HuH-7.5 (cell line): ENCODE measurements around the gene KLHL30.
"Not testable (repeated sequence)": the region's sequence is repeated elsewhere in the genome, so short reads cannot be mapped to it uniquely, and the experiment has no call there.

Experiments
- DNase-seq: peaks from one replicate; pipeline ENCODE4 v3.0.0; 2011; ENCODE audit warnings: low spot score

KLHL30 gene

DNA sequence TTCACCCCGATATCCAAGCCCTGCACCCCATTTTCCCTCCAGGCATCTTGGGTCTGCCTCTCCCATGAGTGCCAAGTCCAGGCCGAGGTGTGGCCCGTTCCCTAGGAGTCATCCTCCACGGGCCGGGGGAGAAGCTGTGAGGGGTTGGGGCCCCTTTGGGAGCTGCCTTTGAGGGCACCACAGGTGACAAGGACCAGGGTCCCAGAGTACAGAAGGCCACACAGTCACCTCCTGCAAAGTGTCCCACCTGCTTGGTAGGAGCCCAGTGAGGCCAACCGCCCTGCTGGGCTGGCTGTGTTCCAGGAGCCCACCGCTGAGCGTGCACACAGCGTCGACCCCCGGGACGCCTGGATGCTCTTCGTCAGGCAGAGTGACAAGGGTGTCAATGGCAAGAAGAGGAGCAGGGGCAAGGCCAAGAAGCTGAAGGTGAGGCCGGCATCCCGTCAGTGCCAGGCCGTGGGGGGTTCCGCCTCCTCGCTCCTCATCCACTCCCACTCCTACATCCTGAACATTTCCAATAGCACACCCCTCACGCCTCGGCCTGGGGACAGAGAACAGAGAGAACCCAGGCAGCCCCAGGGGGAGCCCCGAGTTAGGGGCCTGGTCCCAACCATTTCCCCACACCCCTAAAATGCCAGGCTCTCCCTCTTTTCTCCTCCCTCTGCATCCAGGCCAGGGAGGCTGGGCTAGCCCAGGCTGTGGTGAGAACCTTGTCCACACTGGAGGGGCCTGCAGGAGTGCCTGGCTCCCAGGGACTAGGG, 23.0 kb downstream of the KLHL30 start:
- no peak for DNase-seq

DNA sequence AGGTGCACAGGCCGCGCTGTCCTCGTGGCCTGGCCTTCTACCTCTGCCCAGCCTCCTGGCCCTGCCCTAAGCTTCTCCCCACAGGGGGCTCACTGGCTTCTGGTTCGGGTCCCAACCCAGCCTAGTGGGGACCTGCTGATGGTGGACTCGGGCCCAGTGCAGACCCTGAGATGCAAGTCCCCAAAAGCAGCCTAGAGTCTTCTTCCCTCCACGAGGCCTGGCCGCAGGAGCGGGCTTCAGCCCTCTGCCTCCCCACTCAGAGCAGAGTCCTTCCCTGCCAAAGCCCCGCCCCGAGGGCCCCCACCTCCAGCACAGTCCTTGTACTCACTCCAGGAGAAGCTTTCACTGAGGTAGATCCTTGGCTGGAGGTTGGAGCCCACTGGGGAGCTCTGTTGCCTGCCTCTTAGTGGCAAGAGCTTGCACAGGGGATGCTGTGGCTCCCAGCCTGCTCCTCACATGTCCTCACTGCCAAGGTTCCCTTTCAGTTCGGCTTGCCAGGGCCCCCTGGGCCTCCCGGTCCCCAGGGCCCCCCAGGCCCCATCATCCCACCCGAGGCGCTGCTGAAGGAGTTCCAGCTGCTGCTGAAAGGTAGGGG, 23.9 kb downstream of the KLHL30 start:
- DNase-seq, result peak; percentile 11

DNA sequence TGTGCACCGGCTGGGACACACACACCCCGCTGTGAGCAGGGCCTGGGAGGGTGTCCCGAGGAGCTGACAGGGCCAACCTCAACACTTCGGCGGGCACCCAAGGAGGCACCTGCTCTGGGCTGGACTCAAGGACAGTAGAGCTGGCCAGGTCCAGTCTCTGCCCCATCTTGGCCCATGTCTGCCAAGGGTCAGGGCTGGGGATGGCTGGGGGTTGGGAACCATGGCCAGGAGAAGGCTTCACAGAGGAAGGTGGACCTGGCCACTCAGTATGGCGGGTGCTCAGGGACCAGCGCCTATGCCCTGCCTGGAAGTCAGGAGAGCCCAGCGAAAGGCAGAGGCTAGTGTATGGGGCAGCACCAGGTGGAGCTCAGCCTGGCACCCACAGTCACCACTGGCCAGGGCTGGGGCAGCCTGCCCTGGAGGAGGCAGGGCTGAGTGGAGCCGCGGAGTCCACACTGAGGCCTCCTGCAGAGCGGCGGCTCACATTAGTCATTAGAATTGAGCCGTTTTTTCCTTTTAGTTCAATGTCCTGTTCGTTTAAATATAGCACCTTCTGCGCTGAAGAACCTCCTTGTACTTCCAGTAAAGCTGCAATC, 24.5 kb downstream of the KLHL30 start:
- DNase-seq, result peak; percentile 10

DNA sequence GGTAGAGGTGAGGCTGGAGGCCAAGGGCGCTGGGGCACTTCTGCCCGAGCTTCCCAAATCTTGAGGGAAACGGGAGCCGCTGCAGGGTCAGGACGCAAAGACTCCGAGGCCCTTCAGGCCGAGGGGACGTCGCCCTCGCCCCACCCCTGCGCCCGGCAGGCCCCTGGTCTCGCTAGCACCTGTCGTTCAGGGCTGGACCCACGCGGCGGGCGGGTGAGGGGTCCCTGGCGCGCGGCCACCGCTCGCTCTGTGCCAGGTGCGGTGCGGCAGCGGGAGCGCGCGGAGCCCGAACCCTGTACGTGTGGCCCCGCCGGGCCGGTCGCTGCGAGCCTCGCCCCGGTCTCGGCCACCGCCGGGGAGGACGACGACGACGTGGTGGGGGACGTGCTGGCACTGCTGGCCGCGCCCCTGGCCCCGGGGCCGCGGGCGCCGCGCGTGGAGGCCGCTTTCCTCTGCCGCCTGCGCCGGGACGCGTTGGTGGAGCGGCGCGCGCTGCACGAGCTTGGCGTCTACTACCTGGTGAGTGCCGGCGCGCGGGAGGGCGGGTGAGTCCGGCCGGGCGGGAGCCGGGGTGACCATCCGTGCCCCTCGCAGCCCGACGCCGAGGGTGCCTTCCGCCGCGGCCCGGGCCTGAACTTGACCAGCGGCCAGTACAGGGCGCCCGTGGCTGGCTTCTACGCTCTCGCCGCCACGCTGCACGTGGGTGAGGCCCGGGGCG, 25.2 kb downstream of the KLHL30 start:
- DNase-seq, result peak; percentile 5

DNA sequence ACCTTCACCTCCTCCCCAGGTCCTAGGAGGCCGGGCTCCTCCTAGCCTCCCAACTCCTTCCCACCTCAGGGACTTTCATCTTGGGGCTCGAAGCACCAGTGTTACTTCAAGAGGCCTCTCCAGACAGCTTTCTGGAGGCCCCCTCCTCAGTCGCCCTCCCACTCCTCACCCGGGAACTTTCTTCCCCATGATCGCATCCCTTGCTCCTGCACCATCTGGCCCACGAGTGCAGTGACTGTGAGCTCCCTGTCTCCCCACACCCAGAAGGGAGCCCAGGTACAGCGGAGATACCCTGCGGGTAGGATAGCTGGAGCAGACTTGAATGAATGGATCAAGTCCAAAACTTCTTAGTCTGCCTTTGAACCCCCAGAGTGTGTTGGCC, 26.4 kb downstream of the KLHL30 start:
- no peak for DNase-seq

DNA sequence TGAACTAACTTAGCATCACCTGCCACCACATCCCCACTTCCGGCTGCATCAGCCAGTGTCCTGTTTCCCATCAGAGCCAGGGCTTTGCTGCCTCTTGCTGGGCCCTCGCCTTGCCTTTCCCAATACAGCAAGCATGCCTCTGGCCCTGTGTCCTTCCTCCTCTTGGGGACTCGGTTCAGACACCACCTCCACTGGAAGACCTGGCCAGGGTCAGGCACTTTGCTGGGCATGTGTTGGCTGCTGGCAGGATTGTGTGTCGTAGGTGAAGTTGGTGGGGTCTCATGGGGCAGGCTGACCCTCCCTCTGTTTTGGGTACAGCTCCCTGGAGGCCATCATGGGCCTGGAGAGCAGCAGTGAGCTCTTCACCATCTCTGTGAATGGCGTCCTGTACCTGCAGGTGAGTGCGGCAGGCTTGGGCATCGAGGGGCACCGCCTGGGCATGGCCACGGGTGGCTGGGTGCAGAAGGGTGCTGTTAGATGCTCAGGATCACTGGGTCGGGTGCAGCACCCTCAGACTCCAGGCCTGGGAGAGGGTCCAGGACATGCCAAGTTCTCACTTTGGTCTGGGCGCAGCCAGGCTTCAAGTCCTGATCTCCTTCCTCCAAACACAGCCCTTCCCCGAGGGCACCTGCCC, 26.9 kb downstream of the KLHL30 start:
- no peak for DNase-seq

DNA sequence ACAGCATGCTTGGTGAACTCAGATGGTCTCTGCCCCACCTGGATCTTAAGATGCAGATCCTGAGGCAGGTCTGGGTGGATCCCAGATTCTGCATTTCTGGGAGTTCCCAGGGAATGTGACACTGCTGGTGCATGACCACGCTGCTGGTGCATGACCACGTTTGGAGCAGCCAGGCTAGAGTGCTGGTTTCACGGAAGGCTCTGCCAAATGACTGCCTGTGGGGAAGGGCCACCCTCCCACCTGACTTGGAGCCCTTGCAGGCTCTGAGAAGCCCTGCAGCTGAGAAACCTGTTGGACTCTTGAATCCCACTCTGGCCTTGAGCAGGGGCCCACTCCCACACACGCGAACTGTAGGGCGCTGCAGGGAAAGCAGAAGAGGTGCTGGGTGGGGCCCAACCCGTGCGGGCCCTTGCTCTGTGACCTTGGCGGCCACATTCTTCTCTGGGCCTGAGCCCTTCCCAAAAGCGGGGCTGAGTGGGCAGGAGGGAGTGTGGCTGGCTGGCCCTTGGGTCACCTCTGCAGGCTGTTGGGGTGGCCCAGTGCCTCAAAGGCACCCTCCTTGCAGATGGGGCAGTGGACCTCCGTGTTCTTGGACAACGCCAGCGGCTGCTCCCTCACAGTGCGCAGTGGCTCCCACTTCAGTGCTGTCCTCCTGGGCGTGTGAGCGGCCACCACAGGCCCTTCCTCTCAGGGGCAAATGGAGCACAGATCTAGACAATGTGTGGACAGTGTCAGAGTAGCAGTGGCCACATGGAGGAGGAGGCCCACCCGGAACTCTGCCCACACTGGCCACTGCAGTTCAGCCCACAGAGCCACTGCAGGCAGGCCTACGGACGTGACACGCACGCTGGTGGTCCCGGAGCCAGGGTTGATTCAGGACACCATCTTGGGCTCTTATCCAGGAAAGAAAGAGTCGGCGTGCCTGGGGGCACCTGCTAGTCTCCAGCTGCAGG, 28.2 kb downstream of the KLHL30 start:
- no peak for DNase-seq

DNA sequence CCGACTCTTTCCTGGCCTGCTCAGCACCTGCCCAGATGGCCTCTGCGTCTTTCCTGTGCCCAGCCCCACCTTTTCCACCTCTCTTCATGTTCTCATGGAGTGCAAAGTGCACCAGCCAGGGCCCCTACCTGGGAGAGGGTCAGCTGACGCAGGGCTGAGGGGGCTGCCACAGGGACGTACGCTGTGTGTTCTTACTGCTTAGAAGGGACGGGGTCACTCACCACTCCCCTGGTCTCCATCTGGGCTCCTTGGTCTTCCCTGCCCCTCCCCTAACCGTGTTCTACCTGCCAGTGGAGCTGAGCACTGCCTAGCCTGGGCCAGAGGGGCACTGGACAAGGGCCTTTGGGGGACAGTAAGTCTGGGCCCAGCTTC, 28.9 kb downstream of the KLHL30 start:
- DNase-seq, result no peak

DNA sequence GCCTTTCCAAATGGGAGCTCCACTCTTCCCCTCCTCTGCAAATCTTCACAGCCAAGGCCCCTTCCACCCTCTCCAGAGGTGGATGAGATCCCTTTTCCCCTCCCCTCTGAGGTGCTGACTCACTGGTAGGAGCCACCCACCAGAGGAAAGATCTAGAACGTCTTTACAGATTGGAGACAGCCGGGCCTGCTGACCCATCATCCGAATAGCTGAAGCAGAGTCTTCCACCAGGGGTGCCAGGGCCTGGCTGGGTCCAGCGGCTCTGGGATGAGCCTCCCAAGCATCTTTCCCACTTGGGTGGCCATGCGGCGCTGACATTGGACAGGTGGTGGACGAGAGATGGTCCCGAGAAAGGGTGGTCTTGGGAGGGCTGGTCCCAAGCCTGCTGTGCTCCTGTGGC, 29.3 kb downstream of the KLHL30 start:
- no peak for DNase-seq

DNA sequence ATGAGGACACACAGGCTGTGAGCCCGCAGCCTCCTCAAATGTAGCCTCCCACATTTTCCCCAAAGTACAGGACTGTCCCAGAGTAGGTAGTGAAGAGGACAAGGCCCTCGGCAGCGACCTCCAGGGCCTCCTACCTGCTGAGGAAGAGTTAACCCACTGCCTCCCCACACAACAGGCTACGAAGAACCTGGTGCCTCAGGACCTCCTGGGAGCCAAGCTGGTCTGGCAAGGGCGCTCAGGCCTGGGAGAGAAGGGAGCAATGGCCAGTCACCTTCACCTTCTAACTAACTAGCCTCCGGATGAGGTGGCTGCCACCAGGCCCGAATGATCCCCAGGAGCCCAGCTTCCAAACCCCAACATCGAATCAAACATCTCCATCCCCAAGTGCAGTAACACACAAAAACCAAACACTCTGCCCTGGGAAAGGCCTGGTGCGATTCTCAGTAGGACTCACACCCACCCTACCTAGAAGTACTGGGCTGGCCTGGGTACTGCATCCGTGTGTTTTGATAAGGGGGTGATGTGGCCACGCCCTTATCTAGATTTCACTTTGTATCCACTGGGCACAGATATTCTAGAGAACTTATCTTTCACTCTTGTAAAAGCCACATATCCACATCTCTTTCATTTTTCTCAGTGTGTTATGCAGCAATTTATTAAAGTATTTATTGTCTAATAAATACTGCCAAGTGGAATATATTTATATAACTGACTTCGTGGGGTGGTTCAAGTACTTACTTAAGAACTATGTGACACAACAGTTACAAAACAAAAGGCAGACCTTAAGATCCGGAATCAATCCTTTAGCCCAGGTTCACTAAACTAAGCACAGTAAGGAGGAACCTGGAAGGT, 30.0 kb downstream of the KLHL30 start:
- DNase-seq, result no peak

DNA sequence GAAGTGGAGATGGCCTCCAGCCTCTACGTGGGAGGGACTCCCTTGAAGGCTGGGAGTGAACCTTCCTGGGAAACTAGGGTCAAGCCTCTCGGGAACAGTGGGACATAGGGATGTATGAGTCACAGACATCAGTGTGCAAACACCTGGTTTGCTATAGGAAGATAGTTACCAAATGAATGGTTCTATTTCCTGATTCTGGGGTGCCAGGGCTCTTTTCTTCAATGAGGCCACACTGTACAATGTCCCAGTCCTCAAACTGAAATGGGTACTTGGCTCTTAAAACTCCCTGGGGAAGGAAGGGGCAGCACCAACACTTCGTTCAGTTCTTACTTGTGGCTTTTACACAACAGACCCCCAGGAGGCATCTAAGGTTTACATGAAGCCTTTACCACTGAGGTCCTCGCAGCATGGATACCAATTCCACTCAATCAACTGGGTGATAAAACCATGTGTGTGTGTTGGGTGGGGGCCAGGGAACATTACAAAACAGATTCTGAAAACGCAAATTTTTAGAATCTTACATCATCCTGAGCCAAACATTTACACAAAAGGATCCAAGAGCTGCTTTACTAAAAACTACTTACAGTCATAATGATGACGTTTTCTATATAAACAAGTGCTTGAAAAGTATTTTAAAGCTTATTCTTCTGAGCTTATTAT, 30.7 kb downstream of the KLHL30 start:
- no peak for DNase-seq

DNA sequence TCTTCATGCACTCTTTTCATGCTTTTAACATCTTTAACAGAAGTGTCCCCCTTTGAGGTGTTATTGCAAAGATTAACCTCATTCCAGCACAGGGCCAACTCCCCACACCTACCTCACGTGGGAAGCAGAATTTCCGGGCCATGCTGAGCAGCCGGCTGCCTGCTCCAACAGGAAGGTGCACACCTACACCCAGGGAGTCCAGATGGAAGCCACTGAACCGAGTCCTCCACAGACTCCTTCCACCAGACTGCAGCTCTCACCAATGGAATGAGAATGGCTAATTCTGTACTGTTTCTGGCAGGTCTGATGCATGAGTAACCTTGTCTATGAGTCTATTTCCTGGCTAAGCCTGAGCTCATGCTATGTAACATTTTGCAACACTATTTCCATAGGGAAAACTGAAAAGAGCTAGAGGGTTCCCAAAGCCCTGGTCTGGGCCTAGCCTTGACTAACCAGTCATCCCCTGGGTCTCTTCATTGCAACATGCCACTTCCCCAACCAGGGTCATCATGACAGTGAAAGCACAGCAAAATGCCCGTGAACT, 31.3 kb downstream of the KLHL30 start:
- DNase-seq, result no peak

DNA sequence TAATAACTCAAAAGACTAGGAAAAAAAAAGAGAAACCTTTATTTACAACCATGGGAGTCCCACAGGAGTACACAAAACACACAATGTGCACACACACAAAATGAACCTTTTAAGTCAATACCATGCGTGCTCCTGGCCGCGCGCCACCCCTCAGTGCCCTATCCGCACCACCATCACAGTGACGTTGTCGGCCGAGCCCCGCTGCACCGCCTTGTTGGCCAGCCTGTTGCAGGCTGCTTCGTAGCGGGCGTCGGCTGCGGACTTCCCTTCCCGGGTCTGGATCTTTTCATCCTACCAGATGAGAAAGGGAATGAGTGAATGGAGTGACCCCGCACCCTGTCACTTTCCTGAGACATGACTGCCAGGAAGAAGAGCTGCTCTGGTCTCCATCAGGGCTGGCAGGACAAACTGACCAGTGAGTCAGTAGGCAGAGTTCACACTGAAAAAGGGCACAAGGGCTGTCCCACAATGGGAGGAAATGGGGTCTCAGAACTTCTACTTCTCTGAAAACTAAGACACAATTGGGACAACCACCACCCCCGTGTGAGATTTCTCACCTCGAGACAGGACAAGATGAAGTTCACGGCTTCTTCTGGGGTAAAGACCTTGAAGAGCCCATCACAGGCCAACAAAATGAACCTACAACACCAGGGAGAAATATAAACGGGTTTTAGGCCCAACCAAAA, 32.1 kb downstream of the KLHL30 start:
- DNase-seq, result no peak

DNA sequence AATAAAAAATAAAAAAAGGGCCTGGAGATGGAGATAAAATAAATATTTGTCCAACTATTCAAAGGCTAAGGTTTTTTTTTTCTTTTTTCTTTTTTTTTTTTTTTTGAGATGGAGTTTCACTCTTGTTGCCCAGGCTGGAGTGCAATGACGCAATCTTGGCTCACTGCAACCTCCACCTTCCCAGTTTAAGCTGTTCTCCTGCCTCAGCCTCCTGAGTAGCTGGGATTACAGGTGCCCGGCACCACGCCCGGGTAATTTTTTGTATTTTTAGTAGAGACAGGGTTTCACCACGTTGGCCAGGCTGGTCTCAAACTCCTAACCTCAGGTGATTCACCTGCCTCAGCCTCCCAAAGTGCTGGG, 32.6 kb downstream of the KLHL30 start:
- not testable (repeated sequence) for DNase-seq

DNA sequence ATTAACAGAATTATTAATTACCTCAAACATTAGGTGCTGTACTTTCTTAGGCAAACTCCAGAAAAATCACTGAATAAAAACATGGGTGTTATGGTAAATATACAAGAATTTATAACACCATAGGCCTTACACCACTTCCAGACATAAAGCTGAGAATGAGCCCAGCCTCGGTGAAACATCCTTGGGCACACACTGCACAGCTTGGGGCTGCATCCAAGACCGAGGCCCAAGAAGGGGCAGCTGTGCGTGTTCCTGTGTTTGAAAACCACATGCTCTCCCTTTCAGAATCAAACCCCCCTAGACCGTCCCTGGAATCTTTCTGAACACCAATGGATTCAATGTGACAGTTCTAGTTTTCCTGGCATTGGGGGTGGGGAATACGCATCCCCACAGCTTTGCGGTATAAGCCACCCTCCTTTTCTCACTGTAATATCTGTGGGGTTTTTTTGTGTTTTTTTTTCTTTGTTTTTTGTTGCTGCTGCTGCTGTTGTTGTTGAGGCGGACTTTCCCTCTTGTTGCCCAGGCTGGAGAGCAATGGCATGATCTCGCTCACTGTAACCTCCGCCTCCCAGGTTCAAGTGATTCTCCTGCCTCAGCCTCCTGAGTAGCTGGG, 33.2 kb downstream of the KLHL30 start:
- DNase-seq, result no peak

DNA sequence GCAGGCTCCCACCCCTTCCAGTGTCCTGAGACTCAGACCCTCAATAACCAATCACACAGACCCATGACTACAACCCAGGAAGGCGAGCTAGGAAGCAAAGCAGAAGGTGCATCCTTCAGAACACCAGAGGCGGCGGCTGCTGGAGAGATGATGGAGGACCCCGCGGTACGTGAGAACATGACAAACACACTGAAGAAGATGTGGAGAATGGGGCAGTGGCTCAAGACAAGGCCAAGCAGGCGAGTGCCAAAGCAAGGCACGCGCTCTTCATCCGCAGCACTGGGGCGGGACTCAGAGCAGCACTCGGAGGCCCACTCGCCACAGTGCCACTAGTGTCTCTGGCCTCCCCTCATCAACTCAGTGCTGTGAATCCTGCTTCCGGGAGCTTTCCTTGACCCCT, 34.0 kb downstream of the KLHL30 start:
- DNase-seq, result no peak

DNA sequence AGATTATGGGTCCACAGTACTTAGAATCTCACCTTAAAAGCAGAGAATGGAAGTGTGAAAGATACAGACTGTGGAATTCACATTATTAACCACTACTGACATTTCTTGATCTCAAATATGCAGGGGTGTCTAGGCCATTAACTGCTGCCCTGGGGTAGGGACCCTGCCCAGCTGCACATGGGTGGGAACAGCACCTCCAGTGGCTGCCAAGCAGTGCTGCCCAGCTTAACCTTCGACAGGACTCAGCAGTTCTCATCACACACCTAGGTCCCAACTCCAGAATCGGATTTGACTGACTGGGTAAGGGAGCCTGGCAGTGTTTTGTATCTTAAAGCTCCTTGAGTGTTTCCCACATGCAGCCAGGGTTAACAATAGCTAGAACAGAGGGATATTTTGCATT, 35.2 kb downstream of the KLHL30 start:
- DNase-seq, result no peak

DNA sequence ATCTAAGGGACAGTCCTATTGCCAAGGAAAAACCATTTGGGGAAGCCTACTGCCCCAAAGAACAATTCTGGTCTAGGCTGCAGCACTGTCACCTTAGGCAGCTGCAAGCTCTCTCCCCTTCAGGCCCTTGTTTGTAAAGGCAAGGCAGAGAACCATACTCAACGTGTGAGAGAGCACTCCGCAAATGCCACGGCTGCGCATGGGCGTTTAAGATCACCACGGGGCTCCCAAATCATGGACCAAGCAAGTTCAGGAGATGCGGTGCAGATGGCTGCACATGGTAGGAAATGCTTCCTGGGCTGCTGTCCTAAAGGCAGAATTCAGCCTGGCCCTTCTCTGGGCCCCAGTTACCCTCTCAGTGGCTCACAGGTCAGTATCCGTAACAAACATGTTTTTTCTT, 35.8 kb downstream of the KLHL30 start:
- no peak for DNase-seq

DNA sequence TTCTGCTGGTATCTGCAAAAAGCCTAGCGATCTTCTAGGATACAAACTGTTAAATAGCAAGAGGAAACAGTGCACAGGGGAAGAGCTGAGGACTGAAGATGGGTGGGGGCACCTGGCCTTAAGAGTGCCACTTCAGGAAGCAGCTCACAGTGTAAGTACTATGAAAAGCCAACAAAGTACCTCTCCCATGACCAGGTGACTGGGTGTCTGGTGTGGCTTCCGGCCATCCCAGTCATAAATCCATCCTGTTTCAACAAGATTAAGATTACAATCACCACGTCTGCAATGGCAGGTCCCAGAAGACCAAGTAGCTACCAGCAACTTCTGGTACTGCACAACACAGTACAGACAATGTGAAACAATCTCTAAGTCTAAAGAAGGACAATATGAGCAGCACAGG, 36.2 kb downstream of the KLHL30 start:
- DNase-seq, result no peak
